ENCODE data around the gene BARD1. TPM values are rescaled to one million over a fixed set of nuclear protein-coding genes. Genes with fewer than 3 reads are reported as not detected.

BARD1 gene
- total and polyA plus RNA-seq, 2 of the 8 experiments (the other 6 are each of a cell fraction or from before 2014, with no cell fraction given): 11.1 to 29.8 TPM

GRCh38 chr2:214796911-214797310, 12.6 kb downstream of the BARD1 start (continued):
- TF ChIP-seq CHD7 (IDR thresholded peaks at IDR 0.05; ENCODE audit: insufficient replicate concordance, low read length) (no peak), MAFK (IDR thresholded peaks at IDR 0.05; ENCODE audit: low read depth, low read length) (no peak), YY1 (IDR thresholded peaks at IDR 0.05; ENCODE audit: low read depth, low read length) (no peak), JUN (IDR thresholded peaks at IDR 0.05; ENCODE audit: low read depth, low read length) (no peak), POLR2AphosphoS5 (IDR thresholded peaks at IDR 0.05; ENCODE audit: low read depth, low read length) (no peak)
